Thoracic aorta (tissue), 2 donors: Measurements from ENCODE around the gene TEPSIN. TPM values are rescaled to one million over a fixed set of nuclear protein-coding genes. Genes with fewer than 3 reads are reported as not detected.

ENCODE experiments used
- ATAC-seq: fragments of 150-250 bp; one replicate; pipeline ENCODE4 v1.8.0; 2017; ENCODE audit warnings: low read depth; ENCODE audit not compliant: insufficient number of reproducible peaks, low FRiP score
- DNase-seq: peaks from one replicate; pipeline ENCODE4 v3.0.0-alpha.2; 2020; ENCODE audit warnings: low spot score
- H3K27ac ChIP-seq, 2 donors: fragments of 200-600 bp; sonication (generic); 1 replicate in 1 of 2; 2 replicates in 1 of 2; pipeline ENCODE4 v1.5.1; 2016; ENCODE audit warnings: mild to moderate bottlenecking in 2 of 2, moderate library complexity in 2 of 2
- H3K27me3 ChIP-seq: fragments of 200-600 bp; sonication (generic); replicated peaks from 2 replicates; pipeline ENCODE4 v1.6.0; 2016; ENCODE audit warnings: mild to moderate bottlenecking; ENCODE audit not compliant: insufficient read depth
- H3K36me3 ChIP-seq: fragments of 200-600 bp; sonication (generic); one replicate; pipeline ENCODE4 v1.5.1; 2016
- H3K4me1 ChIP-seq, 2 donors: fragments of 200-600 bp; sonication (generic); 1 replicate in 1 of 2; 2 replicates in 1 of 2; pipeline versions ENCODE4 v1.5.1 to v1.6.0; 2016; ENCODE audit warnings: low read depth in 2 of 2, mild to moderate bottlenecking in 1 of 2; ENCODE audit not compliant: control insufficient read depth in 1 of 2
- H3K4me3 ChIP-seq: fragments of 200-600 bp; sonication (generic); 2 replicates; pipeline ENCODE4 v1.5.1; 2016; ENCODE audit warnings: mild to moderate bottlenecking
- H3K9me3 ChIP-seq: fragments of 200-600 bp; sonication (generic); 2 replicates; pipeline ENCODE4 v1.5.1; 2016
- total RNA-seq, 2 donors: library from RNA; depleted of rRNA; stranded (reverse); fragments of >200 nt; gene quantifications; one replicate each; pipeline versions ENCODE4 v1.1.0 to v1.2.3, GENCODE V29; 2016
- TF ChIP-seq, protein P1 (sequence below): fragments of 200-600 bp; sonication (generic); IDR thresholded peaks from one replicate; pipeline ENCODE4 v1.5.1; 2019; ENCODE audit warnings: antibody characterized with exemption

TEPSIN gene
- total RNA-seq, 2 donors from 2014 or later = 52.4 to 70.8 TPM

DNA sequence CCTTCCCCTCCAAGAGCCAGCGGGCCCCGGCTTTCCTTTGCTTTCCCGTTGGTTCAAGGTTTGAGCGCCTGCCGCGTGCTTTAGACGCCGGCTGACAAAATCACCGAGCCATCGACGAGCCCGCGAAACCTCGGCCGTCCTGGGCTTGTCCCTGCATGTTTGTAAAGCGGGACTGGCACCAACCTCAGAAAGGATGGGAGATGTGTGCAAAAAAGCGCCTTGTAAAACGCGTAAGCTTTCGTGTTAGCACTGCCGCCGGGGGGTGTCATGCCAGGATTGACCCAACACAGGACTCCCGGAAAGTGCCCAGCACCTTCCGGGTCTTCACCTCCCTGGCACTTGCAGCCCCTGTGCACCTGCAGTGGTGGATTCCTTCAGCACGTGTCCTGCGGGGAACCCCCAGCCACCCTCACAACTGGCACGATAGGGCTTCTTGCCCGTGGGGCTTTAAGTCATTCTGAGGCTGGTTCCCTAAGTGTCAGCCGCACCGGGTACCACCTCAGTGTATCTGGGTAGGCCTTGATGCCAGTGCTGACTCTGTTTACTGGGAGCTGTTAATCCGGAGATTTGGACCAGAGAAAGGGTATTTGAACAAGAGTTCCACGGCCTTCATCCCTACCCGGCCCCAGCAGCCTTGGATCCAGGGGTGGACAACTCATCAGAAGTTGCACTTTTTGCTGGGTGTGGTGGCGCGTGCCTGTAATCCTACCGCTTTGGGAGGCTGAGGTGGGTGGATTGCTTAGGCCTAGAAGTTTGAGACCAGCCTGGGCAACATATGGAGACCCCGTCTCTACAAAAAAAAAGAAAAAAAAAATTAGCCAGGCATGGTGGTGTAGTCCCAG lies 1.1 kb upstream of the TEPSIN start:
- DNase-seq = no peak
- Histone ChIP-seq H3K27me3 (no peaks in the 10 kb centered on the region), H3K4me1 (peaks cover 18 to 27% of the 10 kb centered on the region in 2 donors), H3K36me3 (peaks cover 6% of the 10 kb centered on the region), H3K4me3 (peak overlapping the region; percentile 94), H3K9me3 (no peaks in the 10 kb centered on the region), H3K27ac (peak overlapping the region; percentile 62 to 72)
- no peak for ATAC-seq
- TF ChIP-seq, protein P1, sequence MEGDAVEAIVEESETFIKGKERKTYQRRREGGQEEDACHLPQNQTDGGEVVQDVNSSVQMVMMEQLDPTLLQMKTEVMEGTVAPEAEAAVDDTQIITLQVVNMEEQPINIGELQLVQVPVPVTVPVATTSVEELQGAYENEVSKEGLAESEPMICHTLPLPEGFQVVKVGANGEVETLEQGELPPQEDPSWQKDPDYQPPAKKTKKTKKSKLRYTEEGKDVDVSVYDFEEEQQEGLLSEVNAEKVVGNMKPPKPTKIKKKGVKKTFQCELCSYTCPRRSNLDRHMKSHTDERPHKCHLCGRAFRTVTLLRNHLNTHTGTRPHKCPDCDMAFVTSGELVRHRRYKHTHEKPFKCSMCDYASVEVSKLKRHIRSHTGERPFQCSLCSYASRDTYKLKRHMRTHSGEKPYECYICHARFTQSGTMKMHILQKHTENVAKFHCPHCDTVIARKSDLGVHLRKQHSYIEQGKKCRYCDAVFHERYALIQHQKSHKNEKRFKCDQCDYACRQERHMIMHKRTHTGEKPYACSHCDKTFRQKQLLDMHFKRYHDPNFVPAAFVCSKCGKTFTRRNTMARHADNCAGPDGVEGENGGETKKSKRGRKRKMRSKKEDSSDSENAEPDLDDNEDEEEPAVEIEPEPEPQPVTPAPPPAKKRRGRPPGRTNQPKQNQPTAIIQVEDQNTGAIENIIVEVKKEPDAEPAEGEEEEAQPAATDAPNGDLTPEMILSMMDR = no peak

DNA sequence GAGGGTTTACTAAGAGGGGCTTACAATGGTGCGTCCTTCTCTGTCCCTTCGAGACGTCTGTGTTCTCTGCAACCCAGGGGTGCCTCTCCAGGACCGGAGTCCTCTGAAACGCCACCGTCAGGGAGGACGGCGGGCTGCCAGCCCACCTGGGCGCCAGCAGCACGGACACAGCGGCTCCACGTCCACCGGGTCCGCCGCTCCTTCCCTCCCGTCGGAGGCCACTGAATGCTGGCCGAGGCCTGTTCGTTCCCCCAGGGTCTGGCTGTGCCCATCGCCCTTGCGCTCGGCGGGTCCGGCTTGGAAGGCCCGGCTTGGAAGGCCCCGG lies 403 bp downstream of the TEPSIN start:
- H3K36me3 ChIP-seq = peaks cover 6% of the 10 kb centered on the region

DNA sequence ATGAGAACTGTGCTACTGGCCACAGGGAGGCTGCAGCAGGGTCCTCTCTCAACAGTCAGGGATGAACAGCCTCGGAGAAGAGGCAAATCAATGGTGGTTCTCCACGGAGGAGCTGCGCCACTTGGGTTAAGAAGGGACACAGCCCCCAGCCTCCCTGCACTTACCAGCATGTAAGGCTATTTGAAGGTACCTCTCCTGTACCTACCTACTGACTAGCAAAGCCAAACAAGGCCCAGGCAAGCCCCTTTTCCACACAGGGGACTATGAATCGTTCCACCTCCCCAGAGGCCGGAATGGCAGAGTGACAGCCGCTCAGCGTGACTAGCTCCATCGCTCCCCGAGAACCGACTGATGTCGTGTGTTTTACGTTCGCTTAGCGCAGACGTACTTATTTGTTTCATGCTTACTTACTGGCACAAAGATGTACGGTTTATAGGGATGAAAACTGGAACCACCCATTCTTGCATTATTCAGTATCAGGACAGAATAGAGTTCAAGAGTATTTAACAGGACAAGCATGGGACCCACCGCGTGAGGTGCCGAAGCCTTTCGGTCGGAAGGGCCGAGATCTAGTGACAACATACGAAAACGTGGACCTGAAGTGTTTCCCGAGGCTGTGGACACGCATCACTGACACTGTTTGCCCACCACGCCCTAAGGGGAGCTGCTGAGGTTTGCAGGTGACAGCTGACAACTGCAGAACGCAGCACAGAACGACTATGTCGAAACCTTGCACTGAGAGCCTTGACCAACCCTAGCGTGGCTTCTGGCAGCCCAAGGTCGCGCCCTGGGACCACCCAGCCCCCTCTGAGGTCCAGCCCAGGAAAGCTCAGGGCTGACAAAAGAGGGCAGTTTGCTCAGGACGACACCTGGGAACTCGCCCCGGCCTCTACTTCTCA lies 1.0 kb downstream of the TEPSIN start:
- Histone ChIP-seq H3K4me3 (peak overlapping the region; percentile 94), H3K27ac (no peak overlapping the region), H3K27me3 (no peaks in the 10 kb centered on the region), H3K36me3 (peaks cover 6% of the 10 kb centered on the region), H3K4me1 (peaks cover 18 to 27% of the 10 kb centered on the region in 2 donors), H3K9me3 (no peaks in the 10 kb centered on the region)
- TF ChIP-seq, protein P1 = no peak
- ATAC-seq = no peak
- DNase-seq = no peak

More for the DNA sequence above, 403 bp downstream of the TEPSIN start:
- no peaks in the 10 kb centered on the region for H3K9me3 ChIP-seq
- peak overlapping the region; percentile 94 for H3K4me3 ChIP-seq
- no peak for DNase-seq
- H3K4me1 ChIP-seq = peaks cover 18 to 27% of the 10 kb centered on the region in 2 donors
- TF ChIP-seq, protein P1 = no peak
- peak overlapping the region; percentile 28 to 49 for H3K27ac ChIP-seq
- no peaks in the 10 kb centered on the region for H3K27me3 ChIP-seq
- no peak for ATAC-seq

DNA sequence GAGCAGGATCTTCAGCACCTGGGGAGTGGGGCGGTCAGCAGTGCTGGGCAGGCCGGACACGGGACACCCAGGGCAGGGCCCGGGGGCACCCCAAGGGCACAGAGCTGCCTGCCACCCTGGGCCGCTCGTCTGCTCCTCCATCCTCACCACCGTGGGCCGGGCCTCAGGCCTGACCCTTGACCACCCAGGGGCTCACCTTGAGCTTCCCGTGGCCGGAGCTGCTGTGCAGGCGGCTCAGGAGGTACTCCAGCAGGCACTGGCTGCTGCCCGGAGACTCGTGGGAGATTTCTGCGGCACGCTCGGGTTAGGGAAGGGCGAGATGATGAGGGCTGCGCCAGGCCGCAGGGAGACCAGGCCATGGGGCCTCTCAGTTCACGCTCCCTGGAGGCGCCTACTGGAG lies 2.1 kb downstream of the TEPSIN start:
- Histone ChIP-seq H3K9me3 (no peaks in the 10 kb centered on the region), H3K27ac (no peak overlapping the region), H3K27me3 (no peaks in the 10 kb centered on the region), H3K4me1 (peaks cover 18 to 27% of the 10 kb centered on the region in 2 donors), H3K36me3 (peaks cover 12% of the 10 kb centered on the region), H3K4me3 (no peak overlapping the region)
- no peak for ATAC-seq
- DNase-seq = no peak
- TF ChIP-seq, protein P1 = no peak
